Spleen (tissue), 11 donors: Measurements from ENCODE around the gene BIRC6. TPM values are rescaled to one million over a fixed set of nuclear protein-coding genes. Genes with fewer than 3 reads are reported as not detected.

Source experiments
- DNase-seq: peaks from one replicate; pipeline ENCODE4 v3.0.0-alpha.2; 2020
- H3K27ac ChIP-seq, 8 donors: fragments of 200-600 bp; sonication (generic) in 7 of 8; 1 replicate in 4 of 8; 2 replicates in 4 of 8; pipeline versions ENCODE4 v1.5.0 to v1.8.0; 2016 to 2021; ENCODE audit warnings: inconsistent platforms in 4 of 8, mild to moderate bottlenecking in 4 of 8, moderate library complexity in 1 of 8
- H3K27me3 ChIP-seq, 7 donors: fragments of 200-600 bp; sonication (generic) in 6 of 7; replicated peaks in 1 of 7; 1 replicate in 4 of 7; 2 replicates in 3 of 7; pipeline versions ENCODE4 v1.5.0 to v1.8.0; 2016 to 2021; ENCODE audit warnings: inconsistent platforms in 3 of 7, mild to moderate bottlenecking in 1 of 7
- H3K36me3 ChIP-seq, 6 donors: fragments of 200-600 bp; sonication (generic) in 5 of 6; 1 replicate in 4 of 6; 2 replicates in 2 of 6; pipeline versions ENCODE4 v1.5.0 to v1.8.0; 2016 to 2021; ENCODE audit warnings: inconsistent platforms in 2 of 6
- H3K4me1 ChIP-seq, 6 donors: fragments of 200-600 bp; sonication (generic) in 5 of 6; 1 replicate in 3 of 6; 2 replicates in 3 of 6; pipeline versions ENCODE4 v1.5.0 to v1.8.0; 2016 to 2021; ENCODE audit warnings: inconsistent platforms in 3 of 6
- H3K4me3 ChIP-seq, 8 donors: fragments of 200-600 bp; sonication (generic) in 7 of 8; 1 replicate in 4 of 8; 2 replicates in 4 of 8; pipeline versions ENCODE4 v1.5.0 to v1.8.0; 2016 to 2021; ENCODE audit warnings: inconsistent platforms in 4 of 8, mild to moderate bottlenecking in 4 of 8, moderate library complexity in 2 of 8
- H3K9me3 ChIP-seq, 8 donors: fragments of 200-600 bp; sonication (generic) in 7 of 8; 1 replicate in 4 of 8; 2 replicates in 4 of 8; pipeline versions ENCODE4 v1.5.0 to v1.8.0; 2016 to 2021; ENCODE audit warnings: inconsistent platforms in 4 of 8
- POLR2A ChIP-seq, 3 donors: fragments of 450-650 bp; IDR thresholded peaks; one replicate each; pipeline ENCODE4 v1.5.1; 2017; ENCODE audit warnings: antibody characterized with exemption in 3 of 3, mild to moderate bottlenecking in 1 of 3
- POLR2AphosphoS5 ChIP-seq, 3 donors: sonication (generic); formaldehyde crosslinking; IDR thresholded peaks; one replicate each; pipeline ENCODE4 v1.5.1; 2017; ENCODE audit warnings: antibody characterized with exemption in 3 of 3
- WGBS, 5 donors: extraction: QIAGEN DNeasy Blood & Tissue Kit in 3 of 5; methylation state at CpG; one replicate each; pipeline versions ENCODE4 v1.1.5 to v1.1.7; 2013 to 2018; 5-methylcytosine and 5-hydroxymethylcytosine counted together
- intact Hi-C: fragments of 100-400 bp; cut with DNase I; formaldehyde crosslinking; loops from one replicate; pipeline ENCODE4 v1.15.0; 2023; ENCODE audit warnings: low total_unique reads
- polyA plus RNA-seq, 3 donors: library from polyadenylated mRNA; stranded (reverse); fragments of 200-250 nt; gene quantifications; one replicate each; pipeline ENCODE4 v1.2.1, GENCODE V29; 2013
- total RNA-seq, 7 donors: library from RNA; depleted of rRNA in 3 of 7; stranded (reverse); fragments of >200 nt in 3 of 7; fragmentation: NEBNext Ultra II Directional in 4 of 7; extraction: Animal tissue kit (Norgen Biotek cat#: 25700) in 4 of 7; gene quantifications; one replicate each; pipeline versions ENCODE4 v1.1.0 to v1.2.1, GENCODE V29; 2016 to 2021
- TF ChIP-seq, protein P1 (sequence below), 11 experiments: fragments of 200-600 bp in 7 of 11; fragments of 450-650 bp in 4 of 11; sonication (generic) in 4 of 11; IDR thresholded peaks in 8 of 11; conservative IDR thresholded peaks in 3 of 11; 1 replicate in 7 of 11; 2 replicates in 4 of 11; pipeline versions ENCODE4 v1.4.0 to v1.8.0; 2016 to 2021; ENCODE audit warnings: antibody characterized with exemption in 11 of 11, inconsistent platforms in 4 of 11, mild to moderate bottlenecking in 1 of 11
- donor health status: healthy with polysubstance abuse.
- donor health status: DM: no; HTN: no; CAD: no; lungs with moderate emphysema.
- donor health status: DM: no; HTN: no; CAD: no.
- donor health status: Bipolar disorder and iron deficiency.
- donor health status: healthy.
- donor health status: DM: no; HTN: no; CAD: no.
- donor health status: DM: yes; HTN: yes; CAD: no.

The BIRC6 gene
- total and polyA plus RNA-seq, 10 donors, result 17.8 to 226 (median 155) TPM

DNA sequence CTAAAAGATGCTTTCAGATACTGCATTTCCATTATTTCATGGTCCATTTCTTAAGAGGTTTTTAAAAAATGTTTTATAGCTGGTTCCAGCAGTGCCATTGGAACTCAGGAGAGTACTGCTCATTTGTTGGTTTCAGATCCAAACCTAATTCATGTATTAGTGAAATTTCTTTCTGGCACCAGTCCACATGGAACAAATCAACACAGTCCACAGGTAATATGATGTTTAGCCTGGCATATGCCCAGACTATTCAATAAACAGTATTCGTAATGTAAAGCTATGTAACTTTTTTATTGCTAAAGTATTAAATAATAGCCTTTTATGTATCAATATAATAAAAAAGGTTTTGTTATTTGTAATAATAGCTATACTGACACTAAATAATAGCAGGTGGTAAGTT, 134.5 kb downstream of the BIRC6 start:
- H3K36me3 ChIP-seq, result peaks cover 0 to 98% (median 59%) of the 10 kb centered on the region in 6 donors
- no peaks in the 10 kb centered on the region for H3K27me3 ChIP-seq
- TF ChIP-seq POLR2A (IDR thresholded peaks at IDR 0.05) (no peak), POLR2AphosphoS5 (IDR thresholded peaks at IDR 0.05) (no peak)
- TF ChIP-seq, protein P1, sequence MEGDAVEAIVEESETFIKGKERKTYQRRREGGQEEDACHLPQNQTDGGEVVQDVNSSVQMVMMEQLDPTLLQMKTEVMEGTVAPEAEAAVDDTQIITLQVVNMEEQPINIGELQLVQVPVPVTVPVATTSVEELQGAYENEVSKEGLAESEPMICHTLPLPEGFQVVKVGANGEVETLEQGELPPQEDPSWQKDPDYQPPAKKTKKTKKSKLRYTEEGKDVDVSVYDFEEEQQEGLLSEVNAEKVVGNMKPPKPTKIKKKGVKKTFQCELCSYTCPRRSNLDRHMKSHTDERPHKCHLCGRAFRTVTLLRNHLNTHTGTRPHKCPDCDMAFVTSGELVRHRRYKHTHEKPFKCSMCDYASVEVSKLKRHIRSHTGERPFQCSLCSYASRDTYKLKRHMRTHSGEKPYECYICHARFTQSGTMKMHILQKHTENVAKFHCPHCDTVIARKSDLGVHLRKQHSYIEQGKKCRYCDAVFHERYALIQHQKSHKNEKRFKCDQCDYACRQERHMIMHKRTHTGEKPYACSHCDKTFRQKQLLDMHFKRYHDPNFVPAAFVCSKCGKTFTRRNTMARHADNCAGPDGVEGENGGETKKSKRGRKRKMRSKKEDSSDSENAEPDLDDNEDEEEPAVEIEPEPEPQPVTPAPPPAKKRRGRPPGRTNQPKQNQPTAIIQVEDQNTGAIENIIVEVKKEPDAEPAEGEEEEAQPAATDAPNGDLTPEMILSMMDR (IDR thresholded peaks at IDR 0.05 in 8 of 11, conservative IDR thresholded peaks at IDR 0.05 in 3 of 11), result no peak
- H3K4me1 ChIP-seq, result peaks cover 0 to 2% (median 0%) of the 10 kb centered on the region in 6 donors
- no peak overlapping the region for H3K4me3 ChIP-seq
- 95 to 100% (median 98%) methylated on average over 1 of the region's 1 CpG for WGBS, 5 donors
- H3K27ac ChIP-seq, result no peak overlapping the region
- DNase-seq, result no peak
- intact Hi-C loops, result no loop called here
- no peaks in the 10 kb centered on the region for H3K9me3 ChIP-seq

- peaks cover 0 to 98% (median 53%) of the 10 kb centered on the region in 6 donors for H3K36me3 ChIP-seq
- no peaks in the 10 kb centered on the region for H3K9me3 ChIP-seq
- H3K27me3 ChIP-seq, result no peaks in the 10 kb centered on the region
- no peak overlapping the region for H3K4me3 ChIP-seq
- TF ChIP-seq POLR2AphosphoS5 (IDR thresholded peaks at IDR 0.05) (no peak), POLR2A (IDR thresholded peaks at IDR 0.05) (no peak)
- TF ChIP-seq, protein P1 (IDR thresholded peaks at IDR 0.05 in 8 of 11, conservative IDR thresholded peaks at IDR 0.05 in 3 of 11), result no peak
- no peak for DNase-seq
- 90 to 99% (median 92%) methylated on average over 2 of the region's 2 CpGs for WGBS, 5 donors
- intact Hi-C loops, result no loop called here
- no peak overlapping the region for H3K27ac ChIP-seq
- H3K4me1 ChIP-seq, result peaks cover 0 to 29% (median 8%) of the 10 kb centered on the region in 6 donors
Observed at GRCh38 chr2:32495139-32495538, 138.3 kb downstream of the BIRC6 start.

DNA sequence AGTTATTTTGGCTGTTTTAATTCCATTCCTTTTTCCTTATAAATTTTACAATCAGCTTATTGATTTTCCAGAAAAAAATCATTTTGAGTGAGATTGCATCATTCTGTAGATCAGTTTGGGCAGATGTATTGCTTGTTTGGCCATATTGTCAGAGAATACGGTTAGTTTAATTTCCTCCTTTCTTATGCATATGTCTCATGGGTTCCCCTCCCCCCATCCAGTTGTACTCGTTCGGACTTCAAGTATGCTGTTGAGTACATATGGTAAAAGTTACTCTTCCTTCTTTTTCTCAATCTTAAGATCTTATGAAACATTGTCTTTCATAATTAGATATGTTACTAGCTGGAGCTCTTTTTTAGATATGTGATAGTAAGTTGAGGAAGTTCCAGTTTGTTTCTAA, 139.8 kb downstream of the BIRC6 start:
- Histone ChIP-seq H3K27ac (peak overlapping the region in 3 of 8 donors; percentile 66 to 73 (median 70)), H3K9me3 (no peaks in the 10 kb centered on the region), H3K4me1 (peaks cover 0 to 29% (median 8%) of the 10 kb centered on the region in 6 donors), H3K36me3 (peaks cover 0 to 98% (median 57%) of the 10 kb centered on the region in 6 donors), H3K4me3 (no peak overlapping the region), H3K27me3 (no peaks in the 10 kb centered on the region)
- TF ChIP-seq POLR2A (IDR thresholded peaks at IDR 0.05) (no peak), POLR2AphosphoS5 (IDR thresholded peaks at IDR 0.05) (no peak)
- TF ChIP-seq, protein P1 (IDR thresholded peaks at IDR 0.05 in 8 of 11, conservative IDR thresholded peaks at IDR 0.05 in 3 of 11), result no peak
- intact Hi-C loops, result no loop called here
- no peak for DNase-seq
- WGBS, 5 donors, result 52 to 85% (median 64%) methylated on average over 3 of the region's 3 CpGs

GRCh38 chr2:32498306-32498705, 141.5 kb downstream of the BIRC6 start:
- no peak for DNase-seq
- intact Hi-C loops, result no loop called here
- 86 to 91% (median 87%) methylated on average over 6 of the region's 6 CpGs for WGBS, 5 donors
- peaks cover 0 to 29% (median 8%) of the 10 kb centered on the region in 6 donors for H3K4me1 ChIP-seq
- peak overlapping the region in 4 of 8 donors; percentile 15 to 73 (median 68) for H3K27ac ChIP-seq
- peaks cover 0 to 99% (median 67%) of the 10 kb centered on the region in 6 donors for H3K36me3 ChIP-seq
- H3K9me3 ChIP-seq, result no peaks in the 10 kb centered on the region
- TF ChIP-seq POLR2AphosphoS5 (IDR thresholded peaks at IDR 0.05), result no peak
- TF ChIP-seq, protein P1 (IDR thresholded peaks at IDR 0.05 in 8 of 11, conservative IDR thresholded peaks at IDR 0.05 in 3 of 11), result no peak
- TF ChIP-seq POLR2A (IDR thresholded peaks at IDR 0.05), result no peak
- H3K27me3 ChIP-seq, result no peaks in the 10 kb centered on the region
- H3K4me3 ChIP-seq, result no peak overlapping the region
